Posterior vena cava (tissue), 2 donors: ENCODE results near the gene DDX39A. TPM values are rescaled to one million over a fixed set of nuclear protein-coding genes. Genes with fewer than 3 reads are reported as not detected.
"Not testable (repeated sequence)": the region's sequence is repeated elsewhere in the genome, so short reads cannot be mapped to it uniquely, and the experiment has no call there.

Experiments
- DNase-seq: peaks from one replicate; pipeline ENCODE4 v3.0.0-alpha.2; 2020; ENCODE audit warnings: low spot score
- intact Hi-C, 2 donors: fragments of 100-400 bp; cut with DNase I; formaldehyde crosslinking; loops; one replicate each; pipeline versions ENCODE4 v1.14.1 to v1.14.2; 2022 to 2023
- total RNA-seq, 2 donors: library from RNA; stranded (reverse); fragmentation: NEBNext Ultra II Directional; extraction: Animal tissue kit (Norgen Biotek cat#: 25700); gene quantifications; one replicate each; pipeline ENCODE4 v1.2.1, GENCODE V29; 2021
- donor health status: DM: yes; HTN: yes; CAD: no.
- donor health status: DM: yes; HTN: yes; CAD: no.

DDX39A gene
- total RNA-seq, 2 donors from 2014 or later: 37.4 to 38.7 TPM

GRCh38 chr19:14371301-14371821 lies 47.8 kb downstream of the DDX39A start:
- intact Hi-C loops: no loop called here

GRCh38 chr19:14370940-14371280 lies 48.2 kb downstream of the DDX39A start:
- DNase-seq: no peak
- intact Hi-C loops: no loop called here

More at GRCh38 chr19:14371301-14371821, 47.8 kb downstream of the DDX39A start:
- DNase-seq: no peak

GRCh38 chr19:14370169-14370939 lies 48.8 kb downstream of the DDX39A start:
- DNase-seq: no peak
- intact Hi-C loops: no loop called here

DNA sequence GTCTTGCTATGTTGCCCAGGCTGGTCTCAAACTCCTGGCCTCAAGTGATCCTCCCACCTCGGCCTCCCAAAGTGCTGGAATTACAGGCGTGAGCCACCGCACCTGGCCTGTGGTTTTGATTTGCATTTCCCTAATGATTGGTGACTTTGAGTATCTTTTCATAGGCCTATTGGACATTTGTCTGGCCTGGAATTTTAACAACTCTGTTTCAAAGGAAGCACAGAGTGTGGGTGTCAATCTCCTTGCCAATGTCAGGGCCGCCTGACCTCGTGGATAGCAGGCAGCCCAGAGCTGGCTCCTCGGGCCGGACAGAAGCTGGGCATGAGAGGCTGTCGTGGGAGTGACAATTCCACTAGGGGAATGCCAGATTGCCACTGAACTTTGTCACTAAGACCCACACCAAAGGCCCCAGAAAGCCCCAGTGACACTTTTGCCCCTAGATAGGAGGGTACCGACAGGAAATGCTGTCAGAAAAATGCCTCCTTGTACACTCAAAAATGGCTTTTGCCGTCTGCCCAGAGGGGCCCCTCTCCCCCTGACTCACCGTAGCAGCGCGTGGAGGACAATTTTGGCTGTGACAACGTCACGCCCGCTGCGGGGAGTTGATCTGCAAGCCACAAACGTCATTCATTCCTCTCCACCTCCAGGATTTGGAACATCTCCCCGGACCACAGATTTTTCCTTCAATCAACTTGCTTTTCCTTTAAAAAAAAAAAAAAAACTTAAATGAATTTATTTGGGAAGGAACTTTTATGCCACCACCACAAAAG lies 49.6 kb downstream of the DDX39A start:
- no peak for DNase-seq
- intact Hi-C loops: loop anchor here in 1 of 2 donors (10.0 kb wide), 1 partner anchor 45 kb away; the partner anchor contains the start of gene DDX39A

DNA sequence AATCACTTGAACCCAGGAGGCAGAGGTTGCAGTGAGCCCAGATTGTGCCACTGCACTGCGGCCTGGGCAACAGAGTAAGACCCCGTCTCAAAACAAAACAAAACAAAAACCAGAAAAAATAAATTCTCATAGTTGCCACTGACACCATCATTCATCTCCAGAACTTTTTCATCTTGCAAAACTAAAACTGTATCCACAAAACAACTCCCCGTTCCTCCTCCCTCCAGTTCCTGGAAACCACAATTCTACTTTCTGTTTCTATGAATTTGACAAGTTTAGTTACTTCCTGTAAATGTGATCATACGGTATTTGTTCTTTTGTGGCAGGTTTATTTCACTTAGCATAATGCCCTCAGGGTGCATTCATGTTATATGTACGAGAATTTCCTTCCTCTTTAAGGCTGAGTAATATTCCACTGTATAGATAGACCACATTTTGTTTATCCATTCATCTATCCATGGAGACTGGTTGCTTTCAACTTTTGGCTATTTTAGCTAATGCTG lies 51.1 kb downstream of the DDX39A start:
- intact Hi-C loops: loop anchor here in 1 of 2 donors (10.0 kb wide), 1 partner anchor 47 kb away; the partner anchor contains the start of gene DDX39A

GRCh38 chr19:14367016-14367415 lies 52.1 kb downstream of the DDX39A start:
- intact Hi-C loops: loop anchor here in 1 of 2 donors (10.0 kb wide), 1 partner anchor 48 kb away; the partner anchor contains the start of gene DDX39A
- no peak for DNase-seq

More for the DNA sequence above, 51.1 kb downstream of the DDX39A start:
- DNase-seq: no peak

GRCh38 chr19:14366529-14366928 lies 52.6 kb downstream of the DDX39A start:
- peak; percentile 91 for DNase-seq

DNA sequence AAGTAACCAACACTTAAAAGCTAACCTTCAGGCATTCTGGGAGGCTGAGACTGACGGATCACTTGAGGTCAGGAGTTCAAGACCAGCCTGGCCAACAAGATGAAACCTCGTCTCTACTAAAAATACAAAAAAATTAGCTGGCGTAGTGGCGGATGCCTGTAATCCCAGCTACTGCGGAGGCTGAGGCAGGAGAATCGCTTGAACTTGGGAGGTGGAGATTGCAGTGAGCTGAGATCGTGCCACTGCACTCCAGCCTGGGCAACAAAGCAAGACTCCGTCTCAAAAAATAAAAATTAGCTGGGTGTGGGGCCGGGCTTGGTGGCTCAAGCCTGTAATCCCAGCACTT lies 55.1 kb downstream of the DDX39A start:
- intact Hi-C loops: loop anchor here in 1 of 2 donors (5.0 to 10.0 kb wide), 2 partner anchors 51 to 108 kb away; partner anchors contain the start of gene DDX39A
- DNase-seq: not testable (repeated sequence)

More at GRCh38 chr19:14366529-14366928, 52.6 kb downstream of the DDX39A start:
- intact Hi-C loops: loop anchor here in 1 of 2 donors (10.0 kb wide), 1 partner anchor 48 kb away; the partner anchor contains the start of gene DDX39A

GRCh38 chr19:14363183-14364097 lies 55.7 kb downstream of the DDX39A start:
- peak; percentile 91 for DNase-seq
- intact Hi-C loops: loop anchor here in 1 of 2 donors (5.0 to 10.0 kb wide), 2 partner anchors 51 to 109 kb away; partner anchors contain the start of gene DDX39A

DNA sequence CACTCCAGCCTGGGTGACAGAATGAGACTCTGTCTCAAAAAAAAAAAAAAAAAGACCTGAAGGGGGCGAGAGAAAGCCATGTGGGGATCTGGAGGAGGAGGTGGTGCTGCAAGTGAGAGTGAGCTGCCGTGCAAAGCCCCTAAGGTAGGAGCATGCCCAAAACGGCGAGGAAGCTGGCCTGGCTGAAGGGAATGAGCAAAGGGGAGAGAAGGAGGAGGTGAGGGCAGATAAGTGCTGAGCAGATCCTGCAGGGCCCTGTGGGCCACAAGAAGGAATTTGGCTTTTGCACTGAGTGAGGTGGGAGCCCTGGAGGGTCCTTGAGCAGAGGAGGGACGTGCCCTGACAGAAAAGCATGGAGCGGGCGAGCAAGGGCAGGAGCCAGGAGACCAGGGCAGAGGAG lies 57.3 kb downstream of the DDX39A start:
- intact Hi-C loops: loop anchor here in 1 of 2 donors (5.0 to 10.0 kb wide), 2 partner anchors 53 to 110 kb away; partner anchors contain the start of gene DDX39A
- no peak for DNase-seq

Other genes with a start within 250 kb of the DDX39A start
- 10 to 100 TPM; 22.5 to 25.8 TPM for gene ADGRL1, start 213.2 kb downstream of the DDX39A start, total RNA-seq
- gene ADGRE5, start 37.9 kb downstream of the DDX39A start, total RNA-seq: 100 to 1,000 TPM; 195 to 306 TPM
- gene PKN1, start 14.0 kb upstream of the DDX39A start, total RNA-seq: 100 to 1,000 TPM; 135 to 173 TPM
- 1 to 10 TPM in 1 of 2 donors, under 1 TPM in 1; 0.95 to 1.6 TPM for gene PTGER1, start 56.0 kb upstream of the DDX39A start, total RNA-seq
- gene GIPC1, start 76.8 kb upstream of the DDX39A start, total RNA-seq: 10 to 100 TPM; 43.5 to 46.1 TPM
- gene DNAJB1, start 99.1 kb upstream of the DDX39A start, total RNA-seq: 10 to 100 TPM; 56.2 to 63.2 TPM
- 10 to 100 TPM; 36.8 to 56.6 TPM for gene TECR, start 110.3 kb upstream of the DDX39A start, total RNA-seq
- gene NDUFB7, start 152.7 kb upstream of the DDX39A start, total RNA-seq: 100 to 1,000 TPM; 157 to 177 TPM
- gene CLEC17A, start 163.7 kb upstream of the DDX39A start, total RNA-seq: under 1 TPM in 1 of 2 donors, not detected in 1; 0.42 TPM